ENCODE measurements around the gene TRPC6.

Gene TRPC6

DNA sequence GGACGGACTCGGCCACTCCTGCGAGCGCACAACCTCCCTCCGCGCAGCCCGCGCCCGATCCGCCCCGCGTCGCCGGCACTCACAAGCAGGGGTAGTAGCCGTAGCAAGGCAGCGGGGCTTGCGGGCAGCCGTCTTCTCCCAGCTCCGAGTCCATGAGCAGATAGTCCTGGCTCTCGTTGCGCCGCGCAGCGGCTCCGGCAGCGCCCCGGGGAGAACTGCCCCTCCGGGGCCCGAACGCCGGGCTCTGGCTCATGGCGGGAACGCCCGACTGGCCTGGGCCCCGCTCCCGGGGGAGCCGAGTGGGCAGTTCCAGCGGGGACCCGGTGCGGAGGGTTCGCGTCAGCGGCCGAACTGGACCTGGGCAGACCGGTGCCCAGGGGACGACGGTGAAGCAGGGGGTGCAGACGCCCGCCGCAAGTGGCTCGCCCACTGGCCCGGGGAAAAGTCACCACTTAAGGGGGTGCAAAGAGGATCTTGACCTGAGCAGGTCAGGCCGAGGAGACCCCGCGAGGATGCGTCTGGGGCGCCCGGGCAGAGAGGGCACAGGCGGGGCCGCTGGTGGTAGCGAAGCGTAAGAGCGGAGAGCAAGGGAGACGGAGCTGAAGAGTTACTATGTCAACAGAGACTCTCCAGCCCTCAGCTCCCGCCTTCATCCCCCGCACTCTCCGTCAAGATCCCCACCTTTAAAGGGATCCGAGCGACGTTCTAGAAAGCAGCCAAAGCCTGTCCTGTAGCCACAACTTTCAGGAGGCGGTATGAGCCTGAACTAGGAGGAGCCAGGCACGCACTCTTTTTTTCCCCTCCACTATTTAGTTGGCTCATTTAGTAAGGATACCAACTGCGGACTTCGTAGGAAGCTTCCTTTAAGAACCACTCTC, at the start of gene TRPC6:
Gene TRPC6, minus strand, starts transcription at position 757 of the 878 bp plus-strand sequence. Its CDS starts 504 bp downstream, at position 253.
- no peak for DNase-seq (ENCODE audit: low read depth in 2 of 2)

GRCh38 chr11:101620026-101620425, 36.2 kb upstream of the TRPC6 start:
- DNase-seq (ENCODE audit: low read depth in 2 of 2), result no peak

DNA sequence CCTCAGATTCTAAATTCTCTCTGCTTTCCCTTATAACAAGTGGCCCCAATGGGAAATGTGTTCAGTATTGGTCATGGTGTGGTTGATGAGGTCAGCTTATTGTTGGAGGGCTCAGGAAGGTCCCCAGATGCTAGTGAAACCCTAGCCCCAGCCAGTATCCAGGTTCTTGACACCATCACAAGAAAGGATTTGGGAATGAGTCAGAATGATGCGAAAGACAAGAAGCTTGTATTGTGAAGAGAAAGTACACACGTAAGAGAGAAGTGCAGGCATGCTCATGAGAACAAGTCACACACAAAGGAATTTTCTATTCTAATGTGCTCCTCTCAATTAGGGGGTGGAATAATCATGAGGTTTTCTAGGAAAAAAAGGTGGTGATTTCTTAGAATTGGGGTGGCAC, 34.9 kb upstream of the TRPC6 start:
- DNase-seq (ENCODE audit: low read depth in 2 of 2), result no peak

DNA sequence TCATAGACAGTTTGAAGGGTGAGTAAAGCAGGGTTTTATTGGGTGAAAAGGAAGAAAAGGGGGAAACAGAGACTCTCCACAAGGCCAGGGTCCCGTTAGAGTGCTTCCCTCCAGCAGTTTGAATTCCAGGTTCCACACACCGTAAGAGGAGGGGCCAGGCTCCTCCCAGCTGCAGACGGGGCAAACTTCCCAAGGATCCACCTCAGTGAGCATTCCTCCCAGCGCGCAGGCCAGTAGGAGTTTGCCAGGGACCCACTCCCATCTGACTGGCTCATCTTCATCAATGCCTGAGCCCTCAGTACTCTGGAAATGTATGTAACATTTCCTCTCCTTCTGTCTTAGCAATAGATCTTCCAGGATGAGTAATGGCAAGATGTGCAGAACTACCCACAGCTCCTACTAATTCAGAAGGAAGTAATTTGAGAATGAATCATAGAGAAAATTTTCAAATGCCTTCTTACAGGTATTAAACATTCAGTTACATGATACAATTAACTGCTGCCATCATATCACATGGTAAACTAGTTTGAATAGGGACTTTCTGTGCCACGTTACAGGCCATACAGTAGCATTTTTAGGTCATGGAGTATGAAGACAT, 34.0 kb upstream of the TRPC6 start:
- no peak for DNase-seq (ENCODE audit: low read depth in 2 of 2)

- no peak for DNase-seq (ENCODE audit: low read depth in 2 of 2)
These were observed 28.7 kb upstream of the TRPC6 start for GRCh38 chr11:101612481-101612880.

DNA sequence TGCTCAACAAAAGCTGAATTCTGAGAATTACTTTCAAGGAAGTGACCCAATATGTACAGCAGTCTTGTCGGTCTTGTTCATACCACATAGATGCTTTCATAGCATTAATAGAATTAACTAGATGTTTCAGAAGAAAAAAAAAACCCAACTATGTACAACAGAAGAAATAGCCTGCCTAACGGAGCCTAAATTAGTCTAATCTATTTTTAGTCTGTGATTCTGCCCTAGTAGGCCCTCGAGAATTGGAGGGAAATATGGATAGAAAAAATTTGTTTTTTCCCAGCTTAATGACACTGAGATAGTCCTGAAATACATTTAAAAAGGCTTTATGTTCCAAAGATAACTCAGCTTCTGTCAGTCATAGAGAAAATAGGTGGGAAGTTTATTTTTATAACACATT, 17.1 kb upstream of the TRPC6 start:
- DNase-seq (ENCODE audit: low read depth in 2 of 2), result no peak

DNA sequence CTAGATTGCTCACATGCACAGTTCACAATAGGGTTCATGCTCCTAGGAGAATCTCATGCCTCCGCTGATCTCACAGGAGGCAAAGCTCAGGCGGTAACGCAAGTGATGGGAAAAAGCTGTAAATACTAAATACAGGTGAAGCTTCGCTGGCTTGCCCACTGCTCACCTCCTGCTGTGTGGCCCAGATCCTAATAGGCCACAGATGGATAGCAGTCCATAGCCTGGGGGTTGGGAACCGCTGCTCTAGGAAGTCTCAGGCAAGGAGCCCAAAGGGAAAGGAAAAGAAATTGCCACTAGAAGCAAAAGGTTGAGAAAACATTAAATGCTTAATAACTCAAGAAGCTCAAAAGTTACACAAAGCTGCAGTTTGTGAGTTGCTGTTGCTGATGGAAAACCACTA, 3.2 kb upstream of the TRPC6 start:
- DNase-seq (ENCODE audit: low read depth in 2 of 2), result no peak

GRCh38 chr11:101584655-101585054, 848 bp upstream of the TRPC6 start:
- DNase-seq (ENCODE audit: low read depth in 2 of 2), result no peak

DNA sequence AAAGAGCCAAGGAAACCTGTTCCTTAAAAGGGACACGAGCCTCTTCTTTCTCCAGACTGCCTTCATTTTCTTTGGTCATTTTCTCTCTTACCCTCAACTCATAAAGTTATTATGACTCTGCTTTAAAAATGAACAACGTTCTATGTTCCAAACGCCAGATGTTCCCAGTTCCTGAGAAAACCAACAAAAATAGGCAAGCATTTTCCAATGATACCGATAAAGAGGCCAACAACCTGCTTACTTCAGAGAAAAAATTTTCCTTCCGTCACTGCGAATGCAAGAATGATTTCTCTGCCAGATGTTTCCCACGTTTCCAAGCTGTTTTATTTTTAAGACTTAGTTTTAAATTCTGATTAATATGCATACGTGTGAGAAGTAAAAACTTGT, 315 bp upstream of the TRPC6 start:
- DNase-seq (ENCODE audit: low read depth in 2 of 2), result no peak

DNA sequence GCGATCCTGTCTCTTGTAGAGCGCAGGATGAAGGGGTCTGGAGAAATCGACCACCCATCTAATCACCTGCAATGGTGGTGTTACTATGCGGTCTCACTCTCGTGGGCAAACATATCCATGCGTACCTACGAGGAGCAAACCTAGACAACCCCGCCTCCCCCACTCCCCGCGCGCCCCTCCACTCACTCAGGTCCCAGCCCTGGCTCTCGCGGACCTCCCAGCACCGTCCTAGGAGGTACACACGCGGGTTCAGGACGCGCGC, 887 bp downstream of the TRPC6 start:
- no peak for DNase-seq (ENCODE audit: low read depth in 2 of 2)

DNA sequence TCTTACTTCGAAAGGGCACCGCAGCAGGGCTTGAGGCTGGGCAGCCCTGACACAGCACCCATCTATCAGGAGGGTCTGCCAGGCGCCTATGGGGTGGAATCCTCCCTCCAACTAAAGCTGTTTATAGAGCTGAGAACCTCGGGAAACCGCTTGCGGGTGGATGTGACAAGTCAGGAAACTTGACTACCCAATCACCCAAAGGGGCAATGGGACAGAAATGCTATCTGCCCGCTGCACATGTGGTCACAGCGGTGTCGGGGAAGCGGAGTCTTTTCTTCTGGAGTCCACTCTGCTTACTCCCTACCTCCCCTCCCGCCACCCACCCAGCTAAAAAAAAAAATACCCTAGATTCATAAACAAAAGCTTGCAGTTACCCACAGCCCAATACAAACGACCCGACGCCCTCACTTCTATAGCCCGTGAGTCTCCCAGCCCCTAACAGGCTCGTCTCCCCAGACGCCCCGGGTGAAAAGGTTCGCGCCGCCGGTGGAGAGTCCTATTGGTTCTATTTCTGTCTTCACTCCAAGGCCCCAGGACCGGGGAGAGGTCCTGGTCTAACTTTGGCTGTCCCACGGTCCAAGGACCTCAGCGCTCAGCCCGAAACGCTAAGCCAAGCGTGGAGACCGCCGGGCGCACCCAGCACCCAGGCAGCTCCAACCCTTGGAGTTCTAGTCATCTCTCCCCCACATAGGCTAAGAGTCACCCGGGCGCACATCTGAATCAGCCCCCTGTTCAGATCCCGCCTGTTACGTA, 1.4 kb downstream of the TRPC6 start:
- DNase-seq (ENCODE audit: low read depth in 2 of 2), result no peak

GRCh38 chr11:101577461-101577860, 6.3 kb downstream of the TRPC6 start:
- DNase-seq (ENCODE audit: low read depth in 2 of 2), result no peak

DNA sequence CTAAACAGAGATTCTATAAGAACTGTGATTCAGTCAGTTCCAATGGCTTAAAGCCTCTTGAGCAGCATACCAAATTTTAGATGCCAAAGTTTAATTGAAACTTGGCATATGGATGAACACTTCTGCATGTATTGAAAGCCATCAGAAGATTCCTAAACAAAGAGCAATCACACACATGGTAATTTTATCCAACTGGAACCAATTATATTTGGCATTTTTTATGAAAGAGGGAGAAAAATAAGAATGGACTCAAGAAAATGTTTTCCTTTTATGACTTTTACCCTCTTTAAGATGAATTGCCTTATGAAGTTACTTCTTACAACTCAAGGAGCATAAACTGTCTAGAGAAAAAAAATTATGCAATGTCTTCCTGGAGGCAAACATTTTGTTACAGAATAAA, 7.4 kb downstream of the TRPC6 start:
- DNase-seq (ENCODE audit: low read depth in 2 of 2), result no peak

- DNase-seq (ENCODE audit: low read depth in 2 of 2), result no peak
These were observed 8.9 kb downstream of the TRPC6 start for GRCh38 chr11:101574886-101575285.

DNA sequence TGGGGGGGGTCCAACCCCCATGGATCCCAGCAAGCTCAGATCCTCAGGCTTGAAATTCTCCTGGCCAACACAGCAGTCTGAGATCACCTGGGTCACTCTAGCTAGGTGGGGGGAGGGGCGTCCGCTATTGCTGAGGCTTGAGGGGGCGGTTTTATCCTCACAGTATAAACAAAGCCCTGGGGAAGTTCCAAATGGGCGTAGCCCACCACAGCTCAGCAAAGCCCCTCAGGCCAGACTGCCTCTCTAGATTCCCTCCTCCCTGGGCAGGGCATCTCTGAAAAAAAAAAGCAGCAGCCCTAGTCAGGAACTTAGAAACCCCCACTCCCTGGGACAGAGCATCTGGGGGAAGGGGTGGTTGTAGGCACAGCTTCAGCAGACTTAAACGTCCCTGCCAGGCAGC, 16.7 kb downstream of the TRPC6 start:
- DNase-seq (ENCODE audit: low read depth in 2 of 2), result no peak

DNA sequence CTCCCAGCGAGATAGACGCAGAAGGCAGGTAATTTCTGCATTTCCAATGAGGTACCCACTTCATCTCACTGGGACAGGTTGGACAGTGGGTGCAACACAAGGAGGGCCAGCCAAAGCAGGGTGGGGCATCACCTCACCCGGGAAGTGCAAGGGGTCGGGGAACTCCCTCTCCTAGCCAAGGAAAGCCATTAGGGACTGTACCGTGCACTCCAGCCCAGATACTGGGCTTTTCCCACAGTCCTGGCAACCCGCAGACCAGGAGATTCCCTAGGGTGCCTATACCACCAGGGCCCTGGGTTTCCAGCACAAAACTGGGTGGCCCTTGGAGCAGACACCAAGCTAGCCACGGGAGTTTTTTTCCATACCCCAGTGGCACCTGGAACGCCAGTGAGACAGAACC, 17.2 kb downstream of the TRPC6 start:
- no peak for DNase-seq (ENCODE audit: low read depth in 2 of 2)

DNA sequence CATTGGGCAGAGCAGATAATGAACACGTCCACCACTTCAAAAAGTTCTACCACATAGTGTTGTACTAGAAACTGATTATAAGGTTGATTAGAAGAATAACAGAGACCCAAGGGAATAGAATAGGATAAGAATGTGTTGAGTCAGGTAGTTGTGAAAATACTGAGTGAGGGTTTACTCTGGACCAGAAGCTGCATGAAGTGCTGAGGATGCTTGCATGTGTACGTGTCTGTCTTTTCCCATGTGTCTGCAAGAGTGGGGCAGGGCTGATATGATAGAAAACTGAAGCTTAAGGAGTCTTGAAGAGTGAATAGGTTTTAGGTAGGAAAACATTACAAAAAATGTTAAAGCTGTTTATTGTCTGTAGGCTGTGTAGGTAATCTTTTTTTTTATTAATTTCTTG, 20.6 kb downstream of the TRPC6 start:
- DNase-seq (ENCODE audit: low read depth in 2 of 2), result no peak

DNA sequence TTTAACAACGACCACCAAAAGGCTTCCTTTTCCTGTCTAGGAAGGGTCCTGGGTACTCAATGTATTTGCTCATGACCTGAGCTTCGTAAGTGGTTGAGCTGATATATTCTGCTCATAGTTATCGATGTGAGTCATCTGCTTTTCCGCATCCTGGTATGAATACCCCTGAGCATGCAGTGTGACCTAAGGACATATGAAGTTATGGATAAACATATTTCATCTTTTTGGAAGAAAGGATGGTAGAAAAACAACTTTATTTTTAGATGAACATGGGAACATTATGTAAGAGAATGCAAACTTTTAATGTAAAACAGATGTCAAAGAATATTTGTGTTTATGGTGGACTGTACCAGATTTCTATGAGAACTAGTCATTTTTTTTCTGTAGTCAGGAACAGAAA, 28.4 kb downstream of the TRPC6 start:
- DNase-seq (ENCODE audit: low read depth in 2 of 2), result no peak

- no peak for DNase-seq (ENCODE audit: low read depth in 2 of 2)
These were observed 29.9 kb downstream of the TRPC6 start for GRCh38 chr11:101553891-101554292.

DNA sequence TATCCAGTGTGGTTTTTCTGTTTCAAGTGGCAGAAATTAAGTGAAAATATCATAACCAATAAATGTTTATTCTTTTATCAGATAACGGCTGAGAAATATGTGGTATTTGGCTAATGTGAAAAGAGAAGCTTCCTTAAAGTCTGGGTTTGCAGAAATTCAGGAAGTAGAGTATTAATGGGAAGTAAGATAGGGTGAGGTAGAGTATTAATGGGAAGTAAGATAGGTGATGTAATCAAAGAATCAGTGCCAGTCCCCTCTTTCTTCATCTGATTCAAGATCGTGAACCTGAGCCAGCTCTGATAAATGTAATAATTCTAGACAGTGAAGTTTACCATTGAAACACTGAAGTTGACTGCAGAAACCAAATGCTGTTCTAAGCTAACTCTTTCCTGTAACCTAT, 30.9 kb downstream of the TRPC6 start:
- no peak for DNase-seq (ENCODE audit: low read depth in 2 of 2)

DNA sequence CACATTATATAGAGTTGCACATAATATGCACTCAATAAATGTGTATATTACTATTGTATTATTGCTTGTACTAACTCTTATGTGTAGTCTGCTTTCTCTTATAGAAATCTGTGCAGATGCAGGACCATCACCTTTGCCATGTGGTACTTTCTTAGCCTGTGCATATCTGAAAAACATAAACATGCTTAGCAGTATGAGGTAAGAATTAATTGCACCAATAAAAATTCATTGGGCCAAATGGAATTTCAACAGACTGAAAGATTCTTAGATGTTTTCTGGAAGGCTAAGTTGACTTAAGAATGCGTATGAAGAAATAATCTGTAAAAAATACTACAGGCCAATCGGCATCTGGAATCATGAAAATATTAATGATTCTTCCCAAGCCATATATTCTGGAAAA, 55.3 kb downstream of the TRPC6 start:
- DNase-seq (ENCODE audit: low read depth in 2 of 2), result no peak

DNA sequence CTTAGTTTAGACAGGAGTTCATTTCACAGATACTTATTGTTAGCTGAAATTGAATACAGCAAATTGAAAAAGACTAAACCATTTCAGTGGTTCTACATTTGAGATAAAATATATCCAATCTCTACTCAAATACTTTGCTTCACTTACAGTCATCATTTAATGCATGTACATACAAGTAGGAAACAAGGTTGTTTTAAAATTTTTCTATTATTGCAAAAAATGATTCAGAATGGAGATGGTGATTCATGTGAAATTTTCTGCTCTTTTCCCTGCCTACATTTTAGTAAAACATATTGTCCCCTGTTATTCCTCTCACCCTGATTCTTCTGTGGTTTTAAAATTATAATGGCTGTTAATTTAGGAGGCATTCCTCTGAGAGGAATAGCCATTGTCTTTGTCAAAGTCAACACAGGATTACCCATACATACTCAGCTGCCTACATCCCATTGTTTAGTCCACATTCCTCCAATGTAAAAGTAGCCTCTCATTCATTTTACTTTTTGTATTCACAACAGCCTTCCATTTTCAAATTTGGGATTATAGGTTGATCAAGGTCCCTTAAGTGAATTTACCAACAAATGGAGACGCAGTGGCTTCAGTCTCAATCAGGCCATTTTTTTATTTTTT, 60.1 kb downstream of the TRPC6 start:
- no peak for DNase-seq (ENCODE audit: low read depth in 2 of 2)

DNA sequence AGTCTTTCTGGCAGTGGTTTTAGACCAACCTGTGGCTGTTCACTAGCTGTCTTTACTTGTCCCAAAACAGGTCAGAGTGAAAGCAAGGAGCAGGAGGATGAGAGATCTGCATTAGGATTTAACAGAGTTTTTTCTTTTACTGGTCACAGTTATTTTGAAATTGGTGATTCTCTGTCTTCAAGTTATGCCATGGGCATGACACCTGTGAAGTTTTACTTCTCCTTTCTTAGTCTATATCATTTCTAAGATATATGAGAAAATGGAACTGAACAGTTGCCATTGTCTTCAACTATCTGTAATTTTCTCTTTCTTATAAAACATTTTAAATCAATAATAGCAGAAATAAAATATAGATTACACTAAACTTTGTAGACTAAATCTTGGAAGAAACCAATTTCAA, 60.6 kb downstream of the TRPC6 start:
- DNase-seq (ENCODE audit: low read depth in 2 of 2), result no peak
